Lung (tissue), 12 donors: Measurements from ENCODE around the gene PRKX. TPM values are rescaled to one million over a fixed set of nuclear protein-coding genes. Genes with fewer than 3 reads are reported as not detected.

ENCODE experiments used
- ATAC-seq: fragments of 200-7000 bp; cut with Tn5 transposase; one replicate; pipeline ENCODE4 v1.9.1; 2020; ENCODE audit warnings: moderate number of reproducible peaks; ENCODE audit not compliant: insufficient read depth, low FRiP score
- DNase-seq, 3 donors: peaks; one replicate each; pipeline ENCODE4 v3.0.0-alpha.2; 2013 to 2017
- H3K27ac ChIP-seq, 2 donors: one replicate each; pipeline ENCODE4 v1.5.1; 2013; ENCODE audit warnings: mild to moderate bottlenecking in 2 of 2, moderate library complexity in 2 of 2, control low read depth in 1 of 2, inconsistent platforms in 1 of 2, low read depth in 1 of 2, low read length in 1 of 2
- H3K27me3 ChIP-seq, 3 donors: one replicate each; pipeline ENCODE4 v1.5.1; 2013; ENCODE audit warnings: low read length in 2 of 3; ENCODE audit not compliant: control insufficient read depth in 3 of 3, insufficient read depth in 3 of 3
- H3K36me3 ChIP-seq, 4 donors: one replicate each; pipeline ENCODE4 v1.5.1; 2013; ENCODE audit warnings: low read length in 4 of 4, mild to moderate bottlenecking in 1 of 4, moderate library complexity in 1 of 4; ENCODE audit not compliant: control insufficient read depth in 4 of 4, insufficient read depth in 4 of 4
- H3K4me1 ChIP-seq, 5 donors: one replicate each; pipeline ENCODE4 v1.5.1; 2013; ENCODE audit warnings: low read length in 5 of 5, mild to moderate bottlenecking in 2 of 5, moderate library complexity in 1 of 5; ENCODE audit not compliant: control insufficient read depth in 5 of 5, insufficient read depth in 5 of 5
- H3K4me3 ChIP-seq: one replicate; pipeline ENCODE4 v1.5.1; 2013; ENCODE audit warnings: mild to moderate bottlenecking, control low read depth, moderate library complexity
- H3K9ac ChIP-seq, 2 donors: one replicate each; pipeline ENCODE4 v1.5.1; 2013; ENCODE audit warnings: low read length in 2 of 2, control low read depth in 1 of 2; ENCODE audit not compliant: insufficient read depth in 1 of 2
- H3K9me3 ChIP-seq, 4 donors: one replicate each; pipeline ENCODE4 v1.5.1; 2013; ENCODE audit warnings: low read length in 3 of 4, mild to moderate bottlenecking in 1 of 4, moderate library complexity in 1 of 4; ENCODE audit not compliant: control insufficient read depth in 4 of 4, insufficient read depth in 3 of 4
- CTCF ChIP-seq: IDR thresholded peaks from 2 replicates; pipeline ENCODE4 v1.5.1; 2012; ENCODE audit warnings: mild to moderate bottlenecking; ENCODE audit errors: control extremely low read depth, extremely low read depth
- WGBS, 2 donors: extraction: QIAGEN DNeasy Blood & Tissue Kit; methylation state at CpG; one replicate each; pipeline ENCODE4 v1.1.7; 2013; 5-methylcytosine and 5-hydroxymethylcytosine counted together
- polyA plus RNA-seq, 2 donors: library from polyadenylated mRNA; stranded (reverse); fragments of 200-250 nt; gene quantifications; one replicate each; pipeline ENCODE4 v1.2.1, GENCODE V29; 2013
- total RNA-seq, 2 donors: library from RNA; depleted of rRNA in 1 of 2; stranded (reverse); fragments of >200 nt in 1 of 2; gene quantifications; one replicate each; pipeline ENCODE4 v1.2.1, GENCODE V29; 2014 to 2021
- donor health status: control.
- donor health status: control.
- donor health status: Bipolar disorder and iron deficiency.
- donor health status: healthy.
- donor health status: DM: yes; HTN: yes; CAD: no.

Gene PRKX
- total and polyA plus RNA-seq, 4 donors: 5.5 to 16.3 (median 8.5) TPM

DNA sequence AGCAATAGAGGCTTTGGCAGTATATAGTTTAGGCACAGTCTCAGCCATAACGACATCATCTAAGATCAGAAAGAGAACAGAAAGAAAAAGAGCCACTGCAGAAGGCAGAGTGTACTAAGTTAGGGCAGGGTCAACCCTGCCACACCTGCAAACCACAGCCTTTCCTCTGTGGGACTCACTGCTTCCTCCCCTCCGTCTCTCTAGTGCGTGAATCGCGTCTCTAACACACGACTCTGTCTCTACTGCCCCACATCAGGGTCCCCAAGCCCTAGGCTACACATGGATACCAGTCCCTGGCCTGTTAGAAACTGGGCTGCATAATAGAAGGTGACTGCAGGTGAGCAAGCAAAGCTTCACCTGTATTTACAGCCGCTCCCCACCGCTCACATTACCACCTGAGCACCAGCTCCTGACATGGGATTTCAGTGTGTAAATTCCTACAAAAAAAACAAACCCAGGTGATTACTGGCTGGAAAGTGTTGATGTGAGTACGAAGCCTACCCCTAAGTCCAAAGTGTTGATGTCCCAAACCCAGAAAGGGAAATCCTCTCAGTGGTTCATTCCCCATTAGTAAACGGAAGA is 128.9 kb downstream of the PRKX start:
- Histone ChIP-seq H3K4me3 (no peak overlapping the region), H3K27ac (no peak overlapping the region), H3K4me1 (peaks cover 0 to 3% (median 0%) of the 10 kb centered on the region in 5 donors), H3K9ac (no peak overlapping the region), H3K27me3 (peaks cover 0 to 21% (median 0%) of the 10 kb centered on the region in 3 donors), H3K9me3 (peaks cover 0 to 1% (median 0%) of the 10 kb centered on the region in 4 donors), H3K36me3 (no peaks in the 10 kb centered on the region)
- WGBS, 2 donors: 58 to 67% methylated on average over 9 to 10 of the region's 10 CpGs
- DNase-seq (no peak), ATAC-seq (no peak)
- TF ChIP-seq CTCF: no peak

GRCh38 chrX:3582451-3582850 is 131.0 kb downstream of the PRKX start:
- no peak for TF ChIP-seq CTCF
- no peaks in the 10 kb centered on the region for H3K36me3 ChIP-seq

DNA sequence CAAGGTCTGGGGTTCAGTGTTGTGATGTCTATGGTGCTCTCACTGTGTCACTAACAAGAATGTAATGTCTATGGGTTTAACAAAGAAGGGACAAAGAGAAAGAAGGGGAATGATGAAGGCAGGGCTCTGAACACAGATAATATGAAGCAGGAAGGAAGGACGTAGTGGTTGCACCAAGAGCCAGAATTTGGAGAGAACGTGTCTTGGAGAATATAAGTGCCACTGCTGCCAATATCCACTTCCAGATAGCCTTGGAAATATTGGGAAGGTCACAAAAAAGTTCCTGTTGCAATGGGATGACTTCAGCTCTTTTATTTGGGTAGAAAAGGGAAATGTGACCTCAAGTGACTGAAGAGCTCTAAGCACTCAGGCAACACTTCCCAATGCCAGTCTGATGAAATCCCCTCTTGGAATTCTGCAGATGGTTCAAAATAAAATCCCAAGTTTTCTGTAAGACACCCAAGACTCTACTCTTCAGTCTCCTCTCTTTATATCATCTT is 131.8 kb downstream of the PRKX start:
- ATAC-seq (no peak), DNase-seq (no peak)
- Histone ChIP-seq H3K4me1 (peaks cover 0 to 3% (median 0%) of the 10 kb centered on the region in 5 donors), H3K9ac (no peak overlapping the region), H3K9me3 (peaks cover 0 to 1% (median 0%) of the 10 kb centered on the region in 4 donors), H3K36me3 (no peaks in the 10 kb centered on the region), H3K4me3 (no peak overlapping the region), H3K27me3 (peaks cover 0 to 22% (median 2%) of the 10 kb centered on the region in 3 donors), H3K27ac (no peak overlapping the region)
- 59 to 67% methylated on average over 2 of the region's 2 CpGs for WGBS, 2 donors
- TF ChIP-seq CTCF: no peak

More at GRCh38 chrX:3582451-3582850, 131.0 kb downstream of the PRKX start:
- H3K27me3 ChIP-seq: peaks cover 0 to 20% (median 0%) of the 10 kb centered on the region in 3 donors
- ATAC-seq (no peak), DNase-seq (no peak)
- H3K4me1 ChIP-seq: peaks cover 0 to 3% (median 0%) of the 10 kb centered on the region in 5 donors
- peaks cover 0 to 1% (median 0%) of the 10 kb centered on the region in 4 donors for H3K9me3 ChIP-seq
- no peak overlapping the region for H3K9ac ChIP-seq
- no peak overlapping the region for H3K4me3 ChIP-seq
- no peak overlapping the region for H3K27ac ChIP-seq
